Nephron progenitor cell (in vitro differentiated cells): Measurements from ENCODE around the gene SRSF8.
A peak's percentile ranks its signal among the peaks of the same experiment; 100 is the strongest.

ENCODE experiments used
- DNase-seq: peaks from one replicate; pipeline ENCODE4 v3.0.0; 2021
- H3K27ac Mint-ChIP-seq: 2 replicates; pipeline ENCODE4 v1.8.0; 2021; ENCODE audit warnings: mild to moderate bottlenecking, moderate library complexity, mixed read lengths
- H3K27me3 Mint-ChIP-seq: 2 replicates; pipeline ENCODE4 v1.8.0; 2021; ENCODE audit warnings: mild to moderate bottlenecking, low read depth, mixed read lengths; ENCODE audit not compliant: poor library complexity
- H3K36me3 Mint-ChIP-seq: 2 replicates; pipeline ENCODE4 v1.8.0; 2021; ENCODE audit warnings: low read depth, mixed read lengths
- H3K4me1 Mint-ChIP-seq: 2 replicates; pipeline ENCODE4 v1.8.0; 2021; ENCODE audit warnings: mixed read lengths
- H3K4me3 Mint-ChIP-seq: 2 replicates; pipeline ENCODE4 v1.8.0; 2021; ENCODE audit warnings: mild to moderate bottlenecking, moderate library complexity, mixed read lengths
- H3K9me3 Mint-ChIP-seq: 2 replicates; pipeline ENCODE4 v1.8.0; 2021; ENCODE audit warnings: mild to moderate bottlenecking, moderate library complexity, mixed read lengths
- CTCF ChIP-seq: fragments of 200-600 bp; sonication (generic); IDR thresholded peaks from 2 replicates; pipeline ENCODE4 v1.5.0; 2021; ENCODE audit warnings: antibody characterized with exemption

SRSF8 gene

DNA sequence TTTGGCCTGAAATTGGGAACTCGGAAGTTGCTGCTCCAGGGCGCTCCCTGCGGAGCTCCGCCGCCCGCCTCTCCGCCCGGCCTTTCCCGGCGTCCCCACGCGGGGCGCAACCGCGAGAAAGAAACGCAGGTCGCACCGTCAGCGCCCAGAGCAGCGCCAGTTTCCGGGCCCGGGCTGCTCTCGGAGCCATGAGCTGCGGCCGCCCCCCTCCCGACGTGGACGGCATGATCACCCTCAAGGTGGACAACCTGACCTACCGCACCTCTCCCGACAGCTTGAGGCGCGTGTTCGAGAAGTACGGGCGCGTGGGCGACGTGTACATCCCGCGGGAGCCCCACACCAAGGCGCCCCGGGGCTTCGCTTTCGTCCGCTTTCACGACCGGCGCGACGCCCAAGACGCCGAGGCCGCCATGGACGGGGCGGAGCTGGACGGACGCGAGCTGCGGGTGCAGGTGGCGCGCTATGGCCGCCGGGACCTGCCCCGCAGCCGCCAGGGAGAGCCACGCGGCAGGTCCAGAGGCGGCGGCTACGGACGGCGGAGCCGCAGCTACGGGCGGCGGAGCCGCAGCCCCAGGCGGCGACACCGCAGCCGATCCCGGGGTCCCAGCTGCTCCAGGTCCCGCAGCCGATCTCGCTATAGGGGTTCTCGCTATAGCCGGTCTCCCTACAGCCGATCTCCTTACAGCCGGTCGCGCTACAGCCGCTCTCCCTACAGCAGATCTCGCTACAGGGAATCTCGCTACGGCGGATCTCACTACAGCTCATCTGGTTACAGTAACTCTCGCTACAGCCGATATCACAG lies 521 bp downstream of the SRSF8 start:
- peak overlapping the region; percentile 97 for H3K4me3 Mint-ChIP-seq
- H3K27me3 Mint-ChIP-seq, result peaks cover 9% of the 10 kb centered on the region
- H3K9me3 Mint-ChIP-seq, result no peaks in the 10 kb centered on the region
- peak; percentile 37 for TF ChIP-seq CTCF
- H3K27ac Mint-ChIP-seq, result peak overlapping the region; percentile 95
- peak; percentile 81 for DNase-seq
- H3K4me1 Mint-ChIP-seq, result peaks cover 22% of the 10 kb centered on the region
- peaks cover 6% of the 10 kb centered on the region for H3K36me3 Mint-ChIP-seq

- H3K27me3 Mint-ChIP-seq, result peaks cover 6% of the 10 kb centered on the region
- peak overlapping the region; percentile 97 for H3K4me3 Mint-ChIP-seq
- no peak for TF ChIP-seq CTCF
- no peak for DNase-seq
- H3K9me3 Mint-ChIP-seq, result no peaks in the 10 kb centered on the region
- peaks cover 6% of the 10 kb centered on the region for H3K36me3 Mint-ChIP-seq
- H3K27ac Mint-ChIP-seq, result peak overlapping the region; percentile 95
- peaks cover 22% of the 10 kb centered on the region for H3K4me1 Mint-ChIP-seq
Observed at GRCh38 chr11:95067841-95068219, 1.1 kb downstream of the SRSF8 start.

- DNase-seq, result peak; percentile 41
- Mint-ChIP-seq H3K36me3 (peaks cover 6% of the 10 kb centered on the region), H3K9me3 (no peaks in the 10 kb centered on the region), H3K4me3 (peak overlapping the region; percentile 97), H3K4me1 (peaks cover 22% of the 10 kb centered on the region), H3K27ac (peak overlapping the region; percentile 68), H3K27me3 (peaks cover 3% of the 10 kb centered on the region)
- TF ChIP-seq CTCF, result no peak
Observed at GRCh38 chr11:95068549-95068948, 1.8 kb downstream of the SRSF8 start.

GRCh38 chr11:95070471-95070870 lies 3.8 kb downstream of the SRSF8 start:
- no peak for TF ChIP-seq CTCF
- Mint-ChIP-seq H3K27ac (no peak overlapping the region), H3K36me3 (peaks cover 6% of the 10 kb centered on the region), H3K4me1 (peaks cover 22% of the 10 kb centered on the region), H3K9me3 (no peaks in the 10 kb centered on the region), H3K4me3 (no peak overlapping the region), H3K27me3 (peaks cover 11% of the 10 kb centered on the region)
- no peak for DNase-seq

DNA sequence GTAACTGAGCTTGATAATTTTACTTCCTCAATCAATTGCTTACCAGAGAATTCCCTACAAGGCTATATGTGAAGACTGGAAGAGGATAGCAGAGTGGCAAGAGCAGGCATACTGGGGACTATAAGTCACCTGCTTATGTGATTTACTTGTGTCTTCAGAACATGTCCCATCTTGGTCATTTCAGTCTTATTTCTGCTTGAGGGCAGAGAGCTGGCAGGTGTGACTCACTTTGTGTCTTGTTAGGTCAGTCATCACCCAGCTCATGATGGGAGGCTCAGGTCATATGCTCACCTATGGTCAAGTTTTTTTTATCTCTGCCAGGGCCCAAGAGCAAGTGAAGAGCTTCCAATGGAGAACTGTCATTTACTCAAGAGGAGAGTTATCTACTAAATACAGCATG lies 6.2 kb downstream of the SRSF8 start:
- no peaks in the 10 kb centered on the region for H3K9me3 Mint-ChIP-seq
- H3K36me3 Mint-ChIP-seq, result peaks cover 6% of the 10 kb centered on the region
- peaks cover 20% of the 10 kb centered on the region for H3K27me3 Mint-ChIP-seq
- no peak overlapping the region for H3K27ac Mint-ChIP-seq
- peaks cover 18% of the 10 kb centered on the region for H3K4me1 Mint-ChIP-seq
- no peak for DNase-seq
- no peak overlapping the region for H3K4me3 Mint-ChIP-seq
- no peak for TF ChIP-seq CTCF
